ENCODE data around the gene ZBTB7B.

ZBTB7B gene

DNA sequence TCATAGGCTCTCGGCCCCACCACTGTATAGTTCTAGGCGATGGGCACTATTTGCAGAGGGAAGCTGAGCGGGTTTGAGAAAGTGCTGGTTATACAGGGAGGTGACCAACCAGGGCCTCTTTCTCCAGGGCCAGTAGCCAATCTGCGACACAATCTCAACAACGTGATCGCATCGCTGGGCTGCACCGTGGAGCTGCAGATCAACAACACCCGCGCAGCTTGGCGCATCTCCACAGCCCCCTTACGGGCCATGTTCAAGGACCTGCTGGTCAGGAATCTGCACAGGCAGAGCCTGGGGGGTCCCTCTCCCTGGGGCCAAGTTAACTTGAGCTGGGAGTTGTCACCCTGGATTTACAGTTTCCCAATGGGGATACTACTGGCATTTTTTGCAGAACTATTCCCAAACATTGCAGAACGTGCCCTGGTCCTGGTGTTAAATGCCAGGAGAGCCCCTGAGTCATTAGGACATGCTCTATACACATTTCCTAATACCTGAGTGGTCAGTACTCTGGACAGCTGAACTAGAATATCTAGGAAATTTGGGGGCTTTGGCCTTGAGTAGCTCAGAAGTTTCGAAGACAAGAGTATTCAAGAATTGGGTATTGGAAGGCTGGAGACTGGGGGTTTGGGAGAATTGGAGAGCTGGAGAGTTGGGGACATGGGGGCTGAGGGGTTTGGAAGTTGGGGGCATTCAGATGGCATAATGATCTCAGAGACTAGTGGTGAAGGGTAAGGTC is 37.9 kb downstream of the ZBTB7B start:
- TF ChIP-seq, protein P1, sequence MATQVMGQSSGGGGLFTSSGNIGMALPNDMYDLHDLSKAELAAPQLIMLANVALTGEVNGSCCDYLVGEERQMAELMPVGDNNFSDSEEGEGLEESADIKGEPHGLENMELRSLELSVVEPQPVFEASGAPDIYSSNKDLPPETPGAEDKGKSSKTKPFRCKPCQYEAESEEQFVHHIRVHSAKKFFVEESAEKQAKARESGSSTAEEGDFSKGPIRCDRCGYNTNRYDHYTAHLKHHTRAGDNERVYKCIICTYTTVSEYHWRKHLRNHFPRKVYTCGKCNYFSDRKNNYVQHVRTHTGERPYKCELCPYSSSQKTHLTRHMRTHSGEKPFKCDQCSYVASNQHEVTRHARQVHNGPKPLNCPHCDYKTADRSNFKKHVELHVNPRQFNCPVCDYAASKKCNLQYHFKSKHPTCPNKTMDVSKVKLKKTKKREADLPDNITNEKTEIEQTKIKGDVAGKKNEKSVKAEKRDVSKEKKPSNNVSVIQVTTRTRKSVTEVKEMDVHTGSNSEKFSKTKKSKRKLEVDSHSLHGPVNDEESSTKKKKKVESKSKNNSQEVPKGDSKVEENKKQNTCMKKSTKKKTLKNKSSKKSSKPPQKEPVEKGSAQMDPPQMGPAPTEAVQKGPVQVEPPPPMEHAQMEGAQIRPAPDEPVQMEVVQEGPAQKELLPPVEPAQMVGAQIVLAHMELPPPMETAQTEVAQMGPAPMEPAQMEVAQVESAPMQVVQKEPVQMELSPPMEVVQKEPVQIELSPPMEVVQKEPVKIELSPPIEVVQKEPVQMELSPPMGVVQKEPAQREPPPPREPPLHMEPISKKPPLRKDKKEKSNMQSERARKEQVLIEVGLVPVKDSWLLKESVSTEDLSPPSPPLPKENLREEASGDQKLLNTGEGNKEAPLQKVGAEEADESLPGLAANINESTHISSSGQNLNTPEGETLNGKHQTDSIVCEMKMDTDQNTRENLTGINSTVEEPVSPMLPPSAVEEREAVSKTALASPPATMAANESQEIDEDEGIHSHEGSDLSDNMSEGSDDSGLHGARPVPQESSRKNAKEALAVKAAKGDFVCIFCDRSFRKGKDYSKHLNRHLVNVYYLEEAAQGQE (tag by site-specific recombination; IDR thresholded peaks at IDR 0.05), result peak; percentile 59; the same call in 1 of the 2 replicates
- 0 out of 2 replicates have a peak, but pooled peaks have one; percentile 18 for TF ChIP-seq ZNF600 (tag by site-specific recombination; IDR thresholded peaks at IDR 0.05)
- TF ChIP-seq, protein P2, sequence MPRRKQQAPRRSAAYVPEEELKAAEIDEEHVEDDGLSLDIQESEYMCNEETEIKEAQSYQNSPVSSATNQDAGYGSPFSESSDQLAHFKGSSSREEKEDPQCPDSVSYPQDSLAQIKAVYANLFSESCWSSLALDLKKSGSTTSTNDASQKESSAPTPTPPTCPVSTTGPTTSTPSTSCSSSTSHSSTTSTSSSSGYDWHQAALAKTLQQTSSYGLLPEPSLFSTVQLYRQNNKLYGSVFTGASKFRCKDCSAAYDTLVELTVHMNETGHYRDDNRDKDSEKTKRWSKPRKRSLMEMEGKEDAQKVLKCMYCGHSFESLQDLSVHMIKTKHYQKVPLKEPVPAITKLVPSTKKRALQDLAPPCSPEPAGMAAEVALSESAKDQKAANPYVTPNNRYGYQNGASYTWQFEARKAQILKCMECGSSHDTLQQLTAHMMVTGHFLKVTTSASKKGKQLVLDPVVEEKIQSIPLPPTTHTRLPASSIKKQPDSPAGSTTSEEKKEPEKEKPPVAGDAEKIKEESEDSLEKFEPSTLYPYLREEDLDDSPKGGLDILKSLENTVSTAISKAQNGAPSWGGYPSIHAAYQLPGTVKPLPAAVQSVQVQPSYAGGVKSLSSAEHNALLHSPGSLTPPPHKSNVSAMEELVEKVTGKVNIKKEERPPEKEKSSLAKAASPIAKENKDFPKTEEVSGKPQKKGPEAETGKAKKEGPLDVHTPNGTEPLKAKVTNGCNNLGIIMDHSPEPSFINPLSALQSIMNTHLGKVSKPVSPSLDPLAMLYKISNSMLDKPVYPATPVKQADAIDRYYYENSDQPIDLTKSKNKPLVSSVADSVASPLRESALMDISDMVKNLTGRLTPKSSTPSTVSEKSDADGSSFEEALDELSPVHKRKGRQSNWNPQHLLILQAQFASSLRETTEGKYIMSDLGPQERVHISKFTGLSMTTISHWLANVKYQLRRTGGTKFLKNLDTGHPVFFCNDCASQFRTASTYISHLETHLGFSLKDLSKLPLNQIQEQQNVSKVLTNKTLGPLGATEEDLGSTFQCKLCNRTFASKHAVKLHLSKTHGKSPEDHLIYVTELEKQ (tag by site-specific recombination; IDR thresholded peaks at IDR 0.05; ENCODE audit: borderline replicate concordance), result no peak
- H3K4me3 ChIP-seq (ENCODE audit: low read depth, low read length), result no peak overlapping the region
- H3K36me3 ChIP-seq (ENCODE audit: control insufficient read depth in 2 of 2, insufficient read depth in 1 of 2, low read length in 2 of 2), result no peaks in the 10 kb centered on the region
- ChIA-PET POLR2A (interaction anchor here (0.6 kb wide), 1 partner anchor 33 kb away, joined by 4 read pairs; no protein-coding TSS in a partner anchor), CTCF (interaction anchor here (0.6 to 9.2 kb wide), 8 partner anchors 8 to 128 kb away, joined by 3 to 94 read pairs (median 4); partner anchors contain the start of gene ADAM15)
- no peak overlapping the region for H3K27ac ChIP-seq (ENCODE audit: extremely low read depth, low read depth, low read length)
- H3K9me3 ChIP-seq (ENCODE audit: control insufficient read depth, insufficient read depth, low read depth, low read length), result no peaks in the 10 kb centered on the region
- no peaks in the 10 kb centered on the region for H3K4me1 ChIP-seq (ENCODE audit: control insufficient read depth, insufficient read depth, low read length)

DNA sequence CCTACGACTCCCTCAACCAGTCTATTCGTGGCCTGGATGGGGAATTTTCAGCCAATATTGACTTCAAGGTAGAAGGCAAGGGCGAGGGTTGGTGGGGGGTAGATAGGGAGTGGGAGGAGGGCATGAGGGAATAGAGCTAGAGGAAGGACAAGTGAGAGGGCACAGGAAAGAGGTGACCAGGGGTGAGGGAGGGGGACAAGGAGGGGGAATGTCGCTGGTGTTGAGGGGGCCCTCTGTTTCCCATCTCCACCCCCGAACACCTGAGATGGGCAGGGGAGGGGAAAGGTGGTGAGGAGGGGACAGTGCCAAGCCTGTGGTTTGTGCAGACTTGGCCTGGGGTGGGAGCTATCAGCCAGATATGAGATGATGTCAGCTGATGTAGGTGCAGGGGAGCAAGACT is 40.2 kb downstream of the ZBTB7B start:
- H3K9me3 ChIP-seq (ENCODE audit: control insufficient read depth, insufficient read depth, low read depth, low read length), result no peaks in the 10 kb centered on the region
- H3K36me3 ChIP-seq (ENCODE audit: control insufficient read depth in 2 of 2, insufficient read depth in 1 of 2, low read length in 2 of 2), result no peaks in the 10 kb centered on the region
- POLR2A ChIA-PET, result no interaction called here
- no peaks in the 10 kb centered on the region for H3K4me1 ChIP-seq (ENCODE audit: control insufficient read depth, insufficient read depth, low read length)
- CTCF ChIA-PET, result interaction anchor here (0.6 to 9.2 kb wide), 7 partner anchors 8 to 126 kb away, joined by 3 to 94 read pairs (median 14); partner anchors contain the start of gene ADAM15
- H3K27ac ChIP-seq (ENCODE audit: extremely low read depth, low read depth, low read length), result no peak overlapping the region
- no peak overlapping the region for H3K4me3 ChIP-seq (ENCODE audit: low read depth, low read length)
- TF ChIP-seq, protein P3, sequence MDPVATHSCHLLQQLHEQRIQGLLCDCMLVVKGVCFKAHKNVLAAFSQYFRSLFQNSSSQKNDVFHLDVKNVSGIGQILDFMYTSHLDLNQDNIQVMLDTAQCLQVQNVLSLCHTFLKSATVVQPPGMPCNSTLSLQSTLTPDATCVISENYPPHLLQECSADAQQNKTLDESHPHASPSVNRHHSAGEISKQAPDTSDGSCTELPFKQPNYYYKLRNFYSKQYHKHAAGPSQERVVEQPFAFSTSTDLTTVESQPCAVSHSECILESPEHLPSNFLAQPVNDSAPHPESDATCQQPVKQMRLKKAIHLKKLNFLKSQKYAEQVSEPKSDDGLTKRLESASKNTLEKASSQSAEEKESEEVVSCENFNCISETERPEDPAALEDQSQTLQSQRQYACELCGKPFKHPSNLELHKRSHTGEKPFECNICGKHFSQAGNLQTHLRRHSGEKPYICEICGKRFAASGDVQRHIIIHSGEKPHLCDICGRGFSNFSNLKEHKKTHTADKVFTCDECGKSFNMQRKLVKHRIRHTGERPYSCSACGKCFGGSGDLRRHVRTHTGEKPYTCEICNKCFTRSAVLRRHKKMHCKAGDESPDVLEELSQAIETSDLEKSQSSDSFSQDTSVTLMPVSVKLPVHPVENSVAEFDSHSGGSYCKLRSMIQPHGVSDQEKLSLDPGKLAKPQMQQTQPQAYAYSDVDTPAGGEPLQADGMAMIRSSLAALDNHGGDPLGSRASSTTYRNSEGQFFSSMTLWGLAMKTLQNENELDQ (tag by site-specific recombination; IDR thresholded peaks at IDR 0.05; ENCODE audit: low read depth), result no peak
- TF ChIP-seq ZFP41 (tag by site-specific recombination; IDR thresholded peaks at IDR 0.05; ENCODE audit: borderline replicate concordance), result no peak
- TF ChIP-seq ZSCAN23 (tag by site-specific recombination; IDR thresholded peaks at IDR 0.05), result no peak
- TF ChIP-seq KLF17 (tag by site-specific recombination; IDR thresholded peaks at IDR 0.05), result no peak
- no peak for TF ChIP-seq ZNF501 (tag by site-specific recombination; IDR thresholded peaks at IDR 0.05)
- peak; percentile 45; the same call in 1 of the 2 replicates for TF ChIP-seq GLIS1 (tag by site-specific recombination; IDR thresholded peaks at IDR 0.05)
- TF ChIP-seq ZBTB20 (tag by site-specific recombination; IDR thresholded peaks at IDR 0.05), result no peak
- no peak for TF ChIP-seq ZSCAN30 (tag by site-specific recombination; IDR thresholded peaks at IDR 0.05)
- TF ChIP-seq ZNF223 (tag by site-specific recombination; IDR thresholded peaks at IDR 0.05), result no peak
- TF ChIP-seq ZNF398 (tag by site-specific recombination; IDR thresholded peaks at IDR 0.05), result peak; percentile 89
- TF ChIP-seq TCF7L2 (IDR thresholded peaks at IDR 0.05; ENCODE audit: borderline replicate concordance, low read depth, low read length), result no peak
- TF ChIP-seq ZNF214 (tag by site-specific recombination; IDR thresholded peaks at IDR 0.05; ENCODE audit: borderline replicate concordance), result no peak
- TF ChIP-seq EGR2 (tag by site-specific recombination; IDR thresholded peaks at IDR 0.05; ENCODE audit: low read depth), result 0 out of 2 replicates have a peak, but pooled peaks have one; percentile 24
- TF ChIP-seq ZBTB6 (tag by site-specific recombination; IDR thresholded peaks at IDR 0.05), result no peak

Measured in HEK293 (cell line).